ENCODE data around the gene SMIM7. TPM values are rescaled to one million over a fixed set of nuclear protein-coding genes. Genes with fewer than 3 reads are reported as not detected.
"Not testable (repeated sequence)": the region's sequence is repeated elsewhere in the genome, so short reads cannot be mapped to it uniquely, and the experiment has no call there.

SMIM7 gene
- total RNA-seq, 2 experiments from 2014 or later = 46.5 to 52.2 TPM

DNA sequence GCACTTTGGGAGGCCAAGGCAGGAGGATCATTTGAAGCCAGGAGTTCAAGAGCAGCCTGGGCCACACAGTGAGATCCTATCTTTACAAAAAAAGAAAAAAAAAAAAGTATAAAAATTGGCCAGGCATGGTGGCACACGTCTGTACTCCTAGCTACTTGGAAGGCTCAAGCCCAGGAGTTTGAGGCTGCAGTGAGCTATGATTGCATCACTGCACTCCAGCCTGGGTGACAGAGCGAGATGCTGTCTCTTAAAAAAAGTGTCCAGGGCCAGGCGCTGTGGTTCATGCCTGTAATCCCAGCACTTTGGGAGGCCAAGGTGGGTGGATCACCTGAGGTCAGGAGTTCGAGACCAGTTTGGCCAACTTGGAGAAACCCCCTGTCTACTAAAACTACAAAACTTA, 13.9 kb upstream of the SMIM7 start:
- H3K27me3 Mint-ChIP-seq; ATAC-seq; H3K9me3 Mint-ChIP-seq (ENCODE audit: low read depth); DNase-seq; H3K4me1 Mint-ChIP-seq; H3K36me3 Mint-ChIP-seq (ENCODE audit: low read depth); H3K4me3 Mint-ChIP-seq; CTCF ChIA-PET; H3K27ac Mint-ChIP-seq; POLR2A ChIA-PET; intact Hi-C loops (cut with DNase I, micrococcal nuclease): not testable (repeated sequence)

DNA sequence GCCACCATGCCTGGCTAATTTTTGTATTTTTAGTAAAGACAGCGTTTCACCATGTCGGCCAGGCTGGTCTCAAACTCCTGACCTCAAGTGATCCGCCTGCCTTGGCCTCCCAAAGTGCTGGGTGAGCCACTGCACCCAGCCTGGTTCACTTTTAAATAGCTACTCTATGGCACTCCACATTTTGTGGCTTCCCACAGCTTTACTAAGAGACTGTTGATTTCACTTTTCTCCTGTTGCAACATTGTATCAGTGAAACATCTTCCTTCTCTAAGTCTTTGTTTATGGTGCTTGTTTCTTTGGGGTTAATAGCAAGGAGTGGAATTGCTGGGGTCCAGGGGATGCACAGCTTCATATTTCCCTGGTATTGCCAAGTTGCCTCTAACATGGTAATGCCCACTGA, 13.3 kb upstream of the SMIM7 start:
- H3K36me3 Mint-ChIP-seq (ENCODE audit: low read depth) = no peaks in the 10 kb centered on the region
- intact Hi-C loops (cut with DNase I, micrococcal nuclease) = no loop called here
- POLR2A ChIA-PET = no interaction called here

GRCh38 chr19:16671652-16672274, 11.8 kb upstream of the SMIM7 start:
- ChIA-PET POLR2A (interaction anchor here (0.6 kb wide), 1 partner anchor 39 kb away, joined by 3 read pairs; no protein-coding TSS in a partner anchor), CTCF (interaction anchor here (0.7 kb wide), 1 partner anchor 568 kb away, joined by 3 read pairs; no protein-coding TSS in a partner anchor)
- no peak for DNase-seq
- Mint-ChIP-seq H3K36me3 (ENCODE audit: low read depth) (no peaks in the 10 kb centered on the region), H3K4me3 (no peak overlapping the region), H3K27ac (no peak overlapping the region), H3K9me3 (ENCODE audit: low read depth) (no peaks in the 10 kb centered on the region), H3K27me3 (no peaks in the 10 kb centered on the region), H3K4me1 (no peaks in the 10 kb centered on the region)
- intact Hi-C loops (cut with DNase I, micrococcal nuclease) = no loop called here
- ATAC-seq = no peak

More for the DNA sequence above, 13.3 kb upstream of the SMIM7 start:
- no peak overlapping the region for H3K4me3 Mint-ChIP-seq
- CTCF ChIA-PET = interaction anchor here (0.5 to 0.6 kb wide), 2 partner anchors 8 to 231 kb away, joined by 3 read pairs; no protein-coding TSS in a partner anchor
- H3K27ac Mint-ChIP-seq = no peak overlapping the region
- no peak for DNase-seq
- H3K9me3 Mint-ChIP-seq (ENCODE audit: low read depth) = no peaks in the 10 kb centered on the region
- no peaks in the 10 kb centered on the region for H3K27me3 Mint-ChIP-seq
- no peak for ATAC-seq
- no peaks in the 10 kb centered on the region for H3K4me1 Mint-ChIP-seq

DNA sequence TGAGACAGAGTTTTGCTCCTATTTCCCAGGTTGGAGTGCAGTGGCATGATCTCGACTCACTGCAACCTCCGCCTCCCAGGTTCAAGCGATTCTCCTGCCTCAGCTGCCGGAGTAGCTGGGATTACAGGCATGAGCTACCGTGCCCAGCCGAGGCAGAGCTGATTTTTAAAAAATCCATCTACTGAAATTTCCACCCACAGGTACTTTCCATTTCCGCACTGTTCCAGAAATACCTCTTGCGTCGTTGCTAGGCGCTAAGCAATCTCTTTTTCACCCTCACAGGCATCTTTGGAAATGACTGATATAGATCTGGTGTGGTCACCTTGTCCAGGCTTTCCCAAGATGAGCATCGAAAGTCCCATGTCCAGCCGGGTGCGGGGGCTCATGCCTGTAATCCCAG, 10.3 kb upstream of the SMIM7 start:
- Mint-ChIP-seq H3K4me3 (no peak overlapping the region), H3K36me3 (ENCODE audit: low read depth) (no peaks in the 10 kb centered on the region), H3K4me1 (no peaks in the 10 kb centered on the region), H3K27me3 (no peaks in the 10 kb centered on the region), H3K9me3 (ENCODE audit: low read depth) (no peaks in the 10 kb centered on the region), H3K27ac (no peak overlapping the region)
- intact Hi-C loops (cut with DNase I, micrococcal nuclease) = no loop called here
- ChIA-PET POLR2A (no interaction called here), CTCF (no interaction called here)
- no peak for ATAC-seq
- no peak for DNase-seq

DNA sequence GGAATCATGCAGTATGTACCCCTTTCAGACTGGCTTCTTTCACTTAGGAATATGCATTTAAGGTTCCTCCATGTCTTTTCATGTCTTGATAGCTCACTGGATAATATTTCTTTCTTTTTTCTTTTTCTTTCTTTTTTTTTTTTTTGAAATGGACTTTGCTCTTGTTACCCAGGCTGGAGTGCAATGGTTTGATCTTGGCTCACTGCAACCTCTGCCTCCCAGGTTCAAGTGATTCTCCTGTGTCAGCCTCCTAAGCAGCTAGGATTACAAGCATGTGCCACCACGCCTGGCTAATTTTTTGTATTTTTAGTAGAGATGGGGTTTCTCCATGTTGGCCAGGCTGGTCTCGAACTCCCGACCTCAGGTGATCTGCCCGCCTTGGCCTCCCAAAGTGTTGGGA, 8.8 kb upstream of the SMIM7 start:
- H3K4me3 Mint-ChIP-seq; H3K27me3 Mint-ChIP-seq; H3K9me3 Mint-ChIP-seq (ENCODE audit: low read depth); H3K36me3 Mint-ChIP-seq (ENCODE audit: low read depth); H3K27ac Mint-ChIP-seq; POLR2A ChIA-PET; H3K4me1 Mint-ChIP-seq; ATAC-seq; CTCF ChIA-PET; DNase-seq; intact Hi-C loops (cut with DNase I, micrococcal nuclease): not testable (repeated sequence)

DNA sequence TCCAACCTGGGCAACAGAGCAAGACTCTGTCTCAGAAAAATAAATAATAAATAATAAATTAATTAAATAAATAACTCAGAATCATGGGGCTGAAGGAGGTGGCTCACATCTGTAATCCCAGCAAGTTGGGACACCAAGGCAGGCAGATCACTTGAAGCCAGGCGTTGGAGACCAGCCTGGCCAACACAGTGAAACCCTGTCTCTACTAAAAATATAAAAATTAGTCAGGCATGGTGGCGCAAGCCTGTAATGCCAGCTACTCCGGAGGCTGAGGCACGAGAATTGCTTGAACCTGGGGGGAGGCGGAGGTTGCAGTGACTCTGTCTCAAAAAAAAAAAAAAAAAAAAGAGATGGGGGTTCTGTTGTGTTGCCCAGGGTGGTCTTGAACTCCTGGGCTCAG, 8.2 kb upstream of the SMIM7 start:
- no peaks in the 10 kb centered on the region for H3K9me3 Mint-ChIP-seq (ENCODE audit: low read depth)
- DNase-seq = no peak
- H3K27me3 Mint-ChIP-seq = no peaks in the 10 kb centered on the region
- ChIA-PET POLR2A (no interaction called here), CTCF (no interaction called here)
- H3K4me1 Mint-ChIP-seq = no peaks in the 10 kb centered on the region
- no peaks in the 10 kb centered on the region for H3K36me3 Mint-ChIP-seq (ENCODE audit: low read depth)
- H3K4me3 Mint-ChIP-seq = no peak overlapping the region
- no peak for ATAC-seq
- H3K27ac Mint-ChIP-seq = no peak overlapping the region
- intact Hi-C loops (cut with DNase I, micrococcal nuclease) = no loop called here

GRCh38 chr19:16661480-16662034, 1.6 kb upstream of the SMIM7 start:
- POLR2A ChIA-PET = interaction anchor here (1.6 kb wide), 1 partner anchor 77 kb away, joined by 6 read pairs; no protein-coding TSS in a partner anchor
- H3K4me1 Mint-ChIP-seq = peaks cover 28% of the 10 kb centered on the region
- intact Hi-C loops (cut with DNase I, micrococcal nuclease) = loop anchor here (2.0 to 5.0 kb wide), 4 partner anchors 74 to 825 kb away; partner anchors contain the start of genes MRPL34 (in 1 of the 2) and OCEL1 (in 1 of the 2)
- H3K9me3 Mint-ChIP-seq (ENCODE audit: low read depth) = no peaks in the 10 kb centered on the region
- DNase-seq (peak; percentile 32), ATAC-seq (no peak)
- H3K36me3 Mint-ChIP-seq (ENCODE audit: low read depth) = peaks cover 18% of the 10 kb centered on the region
- peak overlapping the region; percentile 55 for H3K27ac Mint-ChIP-seq
- CTCF ChIA-PET = interaction anchor here (0.7 kb wide), 1 partner anchor 74 kb away, joined by 3 read pairs; no protein-coding TSS in a partner anchor
- H3K4me3 Mint-ChIP-seq = peak overlapping the region; percentile 72
- H3K27me3 Mint-ChIP-seq = peaks cover 4% of the 10 kb centered on the region

DNA sequence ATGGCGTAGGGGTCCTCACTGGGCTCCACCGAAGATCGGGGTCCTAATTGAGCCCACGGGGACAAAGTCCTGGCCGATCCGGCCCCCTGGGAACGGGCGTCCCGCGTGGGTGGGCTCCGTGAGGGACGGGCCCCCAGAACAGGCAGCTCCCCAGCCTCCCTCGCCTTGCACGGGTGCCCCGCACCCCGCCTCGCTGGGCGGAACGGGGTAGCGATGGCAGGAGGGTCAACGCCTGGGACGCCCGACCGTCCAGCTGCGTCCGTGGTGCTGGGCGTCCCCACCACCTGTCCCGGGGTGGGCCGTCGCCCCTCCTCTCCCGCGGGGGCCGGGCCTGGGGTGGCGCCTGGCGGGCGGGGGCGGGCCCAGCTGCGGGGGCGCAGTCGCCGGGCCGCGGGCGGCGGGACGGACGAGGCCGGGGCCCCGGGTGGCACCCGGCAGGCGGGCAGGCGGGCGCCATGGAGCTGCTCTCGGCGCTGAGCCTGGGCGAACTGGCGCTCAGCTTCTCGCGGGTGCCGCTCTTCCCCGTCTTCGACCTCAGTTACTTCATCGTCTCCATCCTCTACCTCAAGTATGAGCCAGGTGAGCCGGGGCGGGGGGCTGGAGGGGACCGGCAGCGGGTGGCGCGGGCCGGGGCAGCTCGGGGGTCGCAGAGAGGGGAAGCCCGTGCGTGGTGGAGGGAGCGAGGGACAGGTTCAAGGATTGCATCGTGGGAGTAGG, 977 bp upstream of the SMIM7 start, which contains the start of gene TMEM38A:
TMEM38A (plus strand) TSS at position 377 of the 717 bp plus-strand sequence; CDS start at position 456, 79 bp downstream.
- H3K27ac Mint-ChIP-seq = peak within 1 kb of the TSS; percentile 94
- intact Hi-C loops (cut with DNase I, micrococcal nuclease) = loop anchor here (1.0 to 5.0 kb wide), 15 partner anchors 33 to 824 kb away; partner anchors contain the start of genes CHERP (in 2 of the 2), MED26 (in 2 of the 2), AP1M1 (in 1 of the 2) and BABAM1 (in 1 of the 2)
- H3K4me1 Mint-ChIP-seq = peaks cover 31% of the 10 kb centered on the region
- peak within 1 kb of the TSS; percentile 99 for H3K4me3 Mint-ChIP-seq
- ATAC-seq (no peak), DNase-seq (peak; percentile 51)
- peaks cover 4% of the 10 kb centered on the region for H3K27me3 Mint-ChIP-seq
- POLR2A ChIA-PET = interaction anchor here (1.6 kb wide), 1 partner anchor 77 kb away, joined by 6 read pairs; no protein-coding TSS in a partner anchor
- peaks cover 24% of the 10 kb centered on the region for H3K36me3 Mint-ChIP-seq (ENCODE audit: low read depth)
- no peaks in the 10 kb centered on the region for H3K9me3 Mint-ChIP-seq (ENCODE audit: low read depth)
- CTCF ChIA-PET = no interaction called here

- intact Hi-C loops (cut with DNase I, micrococcal nuclease) = loop anchor here in 1 of 2 experiments (1.0 kb wide), 1 partner anchor 170 kb away; the partner anchor contains the start of gene SIN3B
- H3K36me3 Mint-ChIP-seq (ENCODE audit: low read depth) = peaks cover 33% of the 10 kb centered on the region
- DNase-seq = no peak
- H3K4me1 Mint-ChIP-seq = peaks cover 36% of the 10 kb centered on the region
- POLR2A ChIA-PET = interaction anchor here (1.5 kb wide), 1 partner anchor 72 kb away, joined by 4 read pairs; no protein-coding TSS in a partner anchor
- no peaks in the 10 kb centered on the region for H3K9me3 Mint-ChIP-seq (ENCODE audit: low read depth)
- CTCF ChIA-PET = interaction anchor here (0.6 to 1.4 kb wide), 2 partner anchors 30 to 343 kb away, joined by 3 to 6 read pairs; no protein-coding TSS in a partner anchor
- H3K27ac Mint-ChIP-seq = peak overlapping the region; percentile 94
- no peak for ATAC-seq
- peaks cover 4% of the 10 kb centered on the region for H3K27me3 Mint-ChIP-seq
- H3K4me3 Mint-ChIP-seq = peak overlapping the region; percentile 99
Observed at GRCh38 chr19:16659464-16659831, 496 bp downstream of the SMIM7 start.

DNA sequence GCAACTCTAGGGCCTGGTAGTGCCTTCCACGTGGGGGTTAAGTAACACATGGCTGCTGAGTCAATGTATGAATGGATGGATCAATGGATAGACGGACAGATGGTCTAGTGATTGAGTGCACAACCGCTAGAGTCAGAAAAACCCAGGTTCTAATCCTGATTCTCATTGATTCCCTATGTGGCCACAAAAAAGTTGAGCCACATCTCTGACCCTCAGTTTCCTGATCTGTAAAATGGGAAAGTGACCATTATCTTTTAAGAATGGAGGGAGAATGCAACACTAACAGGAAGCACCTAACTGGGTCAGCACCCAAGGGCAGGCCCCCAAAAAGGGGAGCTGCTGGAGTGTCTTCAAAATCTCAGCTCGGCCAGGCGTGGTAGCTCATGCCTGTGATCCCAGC, 2.6 kb downstream of the SMIM7 start:
- Mint-ChIP-seq H3K9me3 (ENCODE audit: low read depth) (no peaks in the 10 kb centered on the region), H3K27ac (no peak overlapping the region), H3K4me1 (peaks cover 38% of the 10 kb centered on the region), H3K27me3 (peaks cover 4% of the 10 kb centered on the region), H3K4me3 (no peak overlapping the region), H3K36me3 (ENCODE audit: low read depth) (peaks cover 51% of the 10 kb centered on the region)
- ATAC-seq (no peak), DNase-seq (no peak)
- intact Hi-C loops (cut with DNase I, micrococcal nuclease) = no loop called here
- ChIA-PET CTCF (interaction anchor here (0.7 kb wide), 1 partner anchor 9 kb away, joined by 3 read pairs; no protein-coding TSS in a partner anchor), POLR2A (interaction anchor here (0.7 kb wide), 1 partner anchor 33 kb away, joined by 14 read pairs; no protein-coding TSS in a partner anchor)

- intact Hi-C loops (cut with DNase I, micrococcal nuclease) = no loop called here
- Mint-ChIP-seq H3K4me3 (no peak overlapping the region), H3K9me3 (ENCODE audit: low read depth) (no peaks in the 10 kb centered on the region), H3K4me1 (peaks cover 28% of the 10 kb centered on the region), H3K36me3 (ENCODE audit: low read depth) (peaks cover 63% of the 10 kb centered on the region), H3K27me3 (no peaks in the 10 kb centered on the region), H3K27ac (no peak overlapping the region)
- no peak for ATAC-seq
- CTCF ChIA-PET = no interaction called here
- POLR2A ChIA-PET = no interaction called here
- DNase-seq = no peak
Observed at GRCh38 chr19:16655727-16656126, 4.2 kb downstream of the SMIM7 start.
